Spinal cord (tissue), 10 donors: Measurements from ENCODE around the gene PANX1. TPM values are rescaled to one million over a fixed set of nuclear protein-coding genes. Genes with fewer than 3 reads are reported as not detected.

Experiments
- DNase-seq, 6 donors: peaks; one replicate each; pipeline versions ENCODE4 v3.0.0 to v3.0.0-alpha.2; 2013 to 2015; ENCODE audit warnings: low spot score in 6 of 6, low read depth in 4 of 6
- H3K27ac ChIP-seq: one replicate; pipeline ENCODE4 v1.5.1; 2013; ENCODE audit warnings: low read depth, low read length, control low read depth
- H3K27me3 ChIP-seq: one replicate; pipeline ENCODE4 v1.6.1; 2013; ENCODE audit warnings: low read length; ENCODE audit not compliant: control insufficient read depth, insufficient read depth
- H3K36me3 ChIP-seq: one replicate; pipeline ENCODE4 v1.6.1; 2013; ENCODE audit warnings: low read length; ENCODE audit not compliant: control insufficient read depth, insufficient read depth
- H3K4me1 ChIP-seq: one replicate; pipeline ENCODE4 v1.6.1; 2013; ENCODE audit warnings: low read length; ENCODE audit not compliant: control insufficient read depth, insufficient read depth
- H3K4me3 ChIP-seq: one replicate; pipeline ENCODE4 v1.5.1; 2013; ENCODE audit warnings: low read depth, low read length, control low read depth
- H3K9me3 ChIP-seq: one replicate; pipeline ENCODE4 v1.6.1; 2013; ENCODE audit warnings: low read length; ENCODE audit not compliant: control insufficient read depth, insufficient read depth
- WGBS: methylation state at CpG from one replicate; pipeline ENCODE4 v1.1.5; 2013; ENCODE audit warnings: missing lambda C conversion rate; ENCODE audit not compliant: insufficient coverage; 5-methylcytosine and 5-hydroxymethylcytosine counted together
- polyA plus RNA-seq, 2 donors: library from polyadenylated mRNA; unstranded; fragments of 120-200 nt; gene quantifications; one replicate each; pipeline ENCODE4 v1.2.1, GENCODE V29; 2013; ENCODE audit not compliant: insufficient read length in 2 of 2
- total RNA-seq, 2 donors: library from RNA; depleted of rRNA in 1 of 2; stranded (reverse); fragments of 120-200 nt in 1 of 2; fragments of >200 nt in 1 of 2; gene quantifications; one replicate each; pipeline versions ENCODE4 v1.2.3 to v1.2.4, GENCODE V29; 2013 to 2014
- donor health status: healthy.

The PANX1 gene
- total and polyA plus RNA-seq, 4 donors: 29.4 to 69.9 (median 43.3) TPM

GRCh38 chr11:94145916-94146315 lies 17.3 kb downstream of the PANX1 start:
- 100% methylated on average over 1 of the region's 4 CpGs for WGBS

DNA sequence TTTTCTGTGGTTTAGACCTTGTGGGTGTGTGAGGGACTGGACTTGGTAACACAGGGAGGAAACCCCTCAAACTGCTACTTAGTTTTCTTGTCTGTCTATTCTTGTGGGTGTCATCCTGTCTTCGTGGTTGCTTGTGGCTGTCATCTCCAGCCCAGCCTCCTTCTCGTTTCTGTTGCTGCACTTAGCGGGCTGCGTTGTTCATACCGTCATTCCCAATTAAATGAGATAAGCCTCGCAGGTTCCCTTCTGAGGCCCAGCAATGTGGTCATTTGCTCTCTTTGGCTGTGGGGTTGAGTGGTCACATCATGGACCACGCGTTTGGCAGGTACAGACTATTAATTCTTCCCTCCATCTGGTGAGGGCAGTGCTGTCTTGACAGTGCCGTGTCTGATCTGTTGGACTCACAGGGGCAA lies 18.8 kb downstream of the PANX1 start:
- Histone ChIP-seq H3K36me3 (no peaks in the 10 kb centered on the region), H3K27me3 (no peaks in the 10 kb centered on the region), H3K4me1 (peaks cover 19% of the 10 kb centered on the region), H3K4me3 (no peak overlapping the region), H3K9me3 (no peaks in the 10 kb centered on the region), H3K27ac (no peak overlapping the region)
- no peak for DNase-seq
- 87% methylated on average over 8 of the region's 9 CpGs for whole genome bisulfite sequencing

More at GRCh38 chr11:94145916-94146315, 17.3 kb downstream of the PANX1 start:
- H3K9me3 ChIP-seq: no peaks in the 10 kb centered on the region
- no peaks in the 10 kb centered on the region for H3K36me3 ChIP-seq
- H3K4me1 ChIP-seq: peaks cover 25% of the 10 kb centered on the region
- H3K4me3 ChIP-seq: no peak overlapping the region
- no peak overlapping the region for H3K27ac ChIP-seq
- no peaks in the 10 kb centered on the region for H3K27me3 ChIP-seq
- no peak for DNase-seq

GRCh38 chr11:94148189-94148588 lies 19.5 kb downstream of the PANX1 start:
- no peaks in the 10 kb centered on the region for H3K36me3 ChIP-seq
- no peaks in the 10 kb centered on the region for H3K27me3 ChIP-seq
- H3K27ac ChIP-seq: no peak overlapping the region
- no peaks in the 10 kb centered on the region for H3K9me3 ChIP-seq
- no peak overlapping the region for H3K4me3 ChIP-seq
- DNase-seq: no peak
- no CpG with 5 or more reads among the region's 2 CpGs for WGBS
- peaks cover 15% of the 10 kb centered on the region for H3K4me1 ChIP-seq

DNA sequence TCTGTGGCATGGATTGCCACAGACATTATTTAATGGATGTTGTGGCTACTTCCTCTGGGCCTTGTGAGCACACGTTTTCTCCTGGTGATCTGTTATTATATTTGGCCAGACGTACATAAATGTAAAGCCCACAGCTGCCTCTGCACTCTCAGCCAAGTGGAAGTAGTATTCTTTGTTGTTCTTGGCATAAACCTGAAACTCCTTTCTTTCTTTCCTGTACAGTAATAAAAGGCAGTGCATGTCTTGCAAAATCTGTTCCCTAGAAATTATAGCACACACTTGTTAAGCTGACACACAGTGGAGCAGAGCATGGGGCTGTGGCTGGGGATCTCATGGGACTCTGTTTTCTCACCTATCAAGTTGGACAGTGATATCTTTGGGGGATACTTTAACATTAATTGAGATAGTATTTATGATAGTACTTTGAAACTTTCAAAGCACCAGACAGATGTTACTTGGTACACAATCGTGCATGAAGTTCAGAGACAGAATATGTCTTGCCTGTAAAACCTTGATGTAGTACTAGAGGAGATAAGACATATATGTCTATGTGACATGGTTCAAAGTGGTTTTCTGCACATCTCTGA lies 20.9 kb downstream of the PANX1 start:
- 65% methylated on average over 2 of the region's 3 CpGs for WGBS
- H3K27me3 ChIP-seq: no peaks in the 10 kb centered on the region
- no peaks in the 10 kb centered on the region for H3K9me3 ChIP-seq
- no peaks in the 10 kb centered on the region for H3K36me3 ChIP-seq
- no peak for DNase-seq
- H3K4me1 ChIP-seq: peaks cover 13% of the 10 kb centered on the region
- H3K27ac ChIP-seq: no peak overlapping the region
- H3K4me3 ChIP-seq: no peak overlapping the region

GRCh38 chr11:94150056-94150455 lies 21.4 kb downstream of the PANX1 start:
- peaks cover 13% of the 10 kb centered on the region for H3K4me1 ChIP-seq
- H3K4me3 ChIP-seq: no peak overlapping the region
- no peaks in the 10 kb centered on the region for H3K27me3 ChIP-seq
- no peaks in the 10 kb centered on the region for H3K9me3 ChIP-seq
- H3K27ac ChIP-seq: no peak overlapping the region
- H3K36me3 ChIP-seq: no peaks in the 10 kb centered on the region
- 100% methylated on average over 1 of the region's 3 CpGs for WGBS
- no peak for DNase-seq

- Histone ChIP-seq H3K4me3 (no peak overlapping the region), H3K9me3 (no peaks in the 10 kb centered on the region), H3K4me1 (peaks cover 13% of the 10 kb centered on the region), H3K27me3 (no peaks in the 10 kb centered on the region), H3K27ac (no peak overlapping the region), H3K36me3 (no peaks in the 10 kb centered on the region)
- WGBS: no CpG with 5 or more reads among the region's 4 CpGs
- no peak for DNase-seq
Observed at GRCh38 chr11:94150704-94151685, 22.4 kb downstream of the PANX1 start.

- no peaks in the 10 kb centered on the region for H3K27me3 ChIP-seq
- H3K4me3 ChIP-seq: no peak overlapping the region
- 96% methylated on average over 3 of the region's 6 CpGs for WGBS
- peaks cover 13% of the 10 kb centered on the region for H3K4me1 ChIP-seq
- no peaks in the 10 kb centered on the region for H3K36me3 ChIP-seq
- no peaks in the 10 kb centered on the region for H3K9me3 ChIP-seq
- DNase-seq: no peak
- H3K27ac ChIP-seq: no peak overlapping the region
Observed at GRCh38 chr11:94151903-94152677, 23.4 kb downstream of the PANX1 start.

- no peaks in the 10 kb centered on the region for H3K36me3 ChIP-seq
- H3K27me3 ChIP-seq: no peaks in the 10 kb centered on the region
- no peak for DNase-seq
- H3K4me1 ChIP-seq: peaks cover 9% of the 10 kb centered on the region
- no peaks in the 10 kb centered on the region for H3K9me3 ChIP-seq
- H3K4me3 ChIP-seq: no peak overlapping the region
- no CpG with 5 or more reads among the region's 6 CpGs for WGBS
- H3K27ac ChIP-seq: no peak overlapping the region
Observed at GRCh38 chr11:94152678-94153065, 24.0 kb downstream of the PANX1 start.

DNA sequence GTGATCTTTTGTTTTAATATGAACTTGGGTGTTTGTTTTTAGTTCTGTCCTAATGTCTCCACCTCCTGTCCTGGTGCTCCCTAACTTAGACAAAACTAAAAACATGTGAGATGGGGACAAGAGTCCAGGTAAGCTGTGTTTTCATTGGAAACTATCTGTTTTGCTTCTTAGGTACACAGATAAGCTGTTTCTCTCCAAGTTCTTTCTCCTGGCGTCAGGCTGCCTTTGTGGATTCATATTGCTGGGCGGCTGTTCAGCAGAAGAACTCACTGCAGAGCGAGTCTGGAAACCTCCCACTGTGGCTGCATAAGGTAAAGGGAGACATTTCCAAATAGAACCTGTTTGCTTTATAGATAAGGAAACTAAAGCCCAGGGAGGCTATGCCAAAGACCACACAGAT lies 24.7 kb downstream of the PANX1 start:
- Histone ChIP-seq H3K27ac (no peak overlapping the region), H3K36me3 (no peaks in the 10 kb centered on the region), H3K4me1 (peaks cover 9% of the 10 kb centered on the region), H3K27me3 (no peaks in the 10 kb centered on the region), H3K9me3 (no peaks in the 10 kb centered on the region), H3K4me3 (no peak overlapping the region)
- 67% methylated on average over 1 of the region's 3 CpGs for WGBS
- DNase-seq: no peak
